ENCODE data around the gene RPH3AL. TPM values are rescaled to one million over a fixed set of nuclear protein-coding genes. Genes with fewer than 3 reads are reported as not detected.

Gene RPH3AL
- total and polyA plus RNA-seq, 8 donors: 8.9 to 57.1 (median 11.0) TPM

- Histone ChIP-seq H3K27me3 (peaks cover 0 to 27% of the 10 kb centered on the region in 2 donors), H3K4me3 (no peak overlapping the region), H3K4me1 (peaks cover 9 to 23% of the 10 kb centered on the region in 2 donors), H3K9me3 (no peaks in the 10 kb centered on the region), H3K36me3 (no peaks in the 10 kb centered on the region), H3K27ac (no peak overlapping the region)
- no peak for TF ChIP-seq CTCF (IDR thresholded peaks at IDR 0.05)
- DNase-seq (peak in 1 of 4 donors; percentile 34), ATAC-seq (no peak)
- intact Hi-C loops (cut with DNase I): no loop called here
Measured at GRCh38 chr17:388087-388486, 35.5 kb upstream of the RPH3AL start.

- no peaks in the 10 kb centered on the region for H3K9me3 ChIP-seq
- peak; percentile 96 for ATAC-seq
- peak; percentile 41 to 99 (median 69) for DNase-seq
- peak overlapping the region in 1 of 2 donors; percentile 52 for H3K4me3 ChIP-seq
- H3K27ac ChIP-seq: peak overlapping the region in 1 of 2 donors; percentile 80
- intact Hi-C loops (cut with DNase I): no loop called here
- peaks cover 0 to 27% of the 10 kb centered on the region in 2 donors for H3K27me3 ChIP-seq
- peaks cover 9 to 23% of the 10 kb centered on the region in 2 donors for H3K4me1 ChIP-seq
- H3K36me3 ChIP-seq: no peaks in the 10 kb centered on the region
- TF ChIP-seq CTCF (IDR thresholded peaks at IDR 0.05): peak; percentile 65 to 83
Measured at GRCh38 chr17:386141-386876, 33.7 kb upstream of the RPH3AL start.

GRCh38 chr17:385836-386140 is 33.2 kb upstream of the RPH3AL start:
- DNase-seq (no peak), ATAC-seq (no peak)
- peak overlapping the region; percentile 32 to 52 for H3K4me3 ChIP-seq
- H3K9me3 ChIP-seq: no peaks in the 10 kb centered on the region
- H3K27me3 ChIP-seq: peaks cover 0 to 27% of the 10 kb centered on the region in 2 donors
- intact Hi-C loops (cut with DNase I): no loop called here
- H3K4me1 ChIP-seq: peaks cover 9 to 23% of the 10 kb centered on the region in 2 donors
- H3K36me3 ChIP-seq: no peaks in the 10 kb centered on the region
- TF ChIP-seq CTCF (IDR thresholded peaks at IDR 0.05): no peak
- peak overlapping the region; percentile 3 to 80 for H3K27ac ChIP-seq

- DNase-seq (peak in 2 of 4 donors; percentile 35 to 86), ATAC-seq (peak; percentile 61)
- H3K27ac ChIP-seq: peak overlapping the region; percentile 3 to 80
- H3K4me1 ChIP-seq: peaks cover 9 to 23% of the 10 kb centered on the region in 2 donors
- intact Hi-C loops (cut with DNase I): no loop called here
- peaks cover 0 to 27% of the 10 kb centered on the region in 2 donors for H3K27me3 ChIP-seq
- no peak for TF ChIP-seq CTCF (IDR thresholded peaks at IDR 0.05)
- no peaks in the 10 kb centered on the region for H3K36me3 ChIP-seq
- peak overlapping the region; percentile 32 to 52 for H3K4me3 ChIP-seq
- no peaks in the 10 kb centered on the region for H3K9me3 ChIP-seq
Measured at GRCh38 chr17:385178-385835, 32.7 kb upstream of the RPH3AL start.

GRCh38 chr17:384622-385177 is 32.1 kb upstream of the RPH3AL start:
- ATAC-seq: no peak
- Histone ChIP-seq H3K9me3 (no peaks in the 10 kb centered on the region), H3K4me3 (peak overlapping the region; percentile 32 to 52), H3K36me3 (no peaks in the 10 kb centered on the region), H3K27me3 (peaks cover 0 to 27% of the 10 kb centered on the region in 2 donors), H3K27ac (peak overlapping the region in 1 of 2 donors; percentile 80), H3K4me1 (peaks cover 9 to 23% of the 10 kb centered on the region in 2 donors)
- DNase-seq: no peak
- intact Hi-C loops (cut with DNase I): no loop called here
- no peak for TF ChIP-seq CTCF (IDR thresholded peaks at IDR 0.05)

Measured in left lung (tissue), 10 donors.